ENCODE data around the gene TBCD.

GRCh38 chr17:82787081-82787848 lies 35.4 kb downstream of the TBCD start:
- no peak for TF ChIP-seq CTCF (IDR thresholded peaks at IDR 0.05)
- no peak for TF ChIP-seq ZFX (IDR thresholded peaks at IDR 0.05; ENCODE audit: borderline replicate concordance)

Data from 22Rv1 (cell line).